ENCODE data around the gene GIN1. TPM values are rescaled to one million over a fixed set of nuclear protein-coding genes. Genes with fewer than 3 reads are reported as not detected.

Gene GIN1
- total RNA-seq, 1 experiment from 2014 or later = 7.9 TPM

- Histone ChIP-seq H3F3A (ENCODE audit: insufficient read depth, low read depth) (peaks cover 5% of the 10 kb centered on the region), H3K4me3 (no peak overlapping the region), H3K4me1 (replicated peaks; ENCODE audit: insufficient read depth) (peaks cover 23% of the 10 kb centered on the region), H3K27ac (no peak overlapping the region), H2AFZ (no peak overlapping the region), H3K27me3 (ENCODE audit: insufficient read depth, low read depth) (no peaks in the 10 kb centered on the region), H3K79me2 (ENCODE audit: low read depth) (peaks cover 37% of the 10 kb centered on the region), H3K4me2 (no peak overlapping the region), H3K9me2 (ENCODE audit: insufficient read depth) (no peaks in the 10 kb centered on the region), H3K9me3 (ENCODE audit: insufficient read depth, low read depth) (no peaks in the 10 kb centered on the region), H3K36me3 (ENCODE audit: low read depth) (no peaks in the 10 kb centered on the region), H4K20me1 (ENCODE audit: insufficient read depth) (no peaks in the 10 kb centered on the region)
- CTCF ChIA-PET = no interaction called here
- no peak for DNase-seq
- POLR2A ChIA-PET (ENCODE audit: unreplicated experiment) = interaction anchor here (0.7 kb wide), 1 partner anchor 212 kb away, joined by 4 read pairs; no protein-coding TSS in a partner anchor
- TF ChIP-seq EZH2 (IDR thresholded peaks at IDR 0.05; ENCODE audit: low read depth) (no peak), CTCF (conservative IDR thresholded peaks at IDR 0.05) (no peak)
- intact Hi-C loops (cut with micrococcal nuclease; ENCODE audit: unreplicated experiment) = no loop called here
- BruUV-seq (replicated peaks) = no TSS peak
Measured at GRCh38 chr5:103114440-103114839, 5.5 kb downstream of the GIN1 start.

GRCh38 chr5:103112910-103113309 lies 7.0 kb downstream of the GIN1 start:
- no peak overlapping the region for H3K27ac ChIP-seq
- no peaks in the 10 kb centered on the region for H3K27me3 ChIP-seq (ENCODE audit: insufficient read depth, low read depth)
- intact Hi-C loops (cut with micrococcal nuclease; ENCODE audit: unreplicated experiment) = no loop called here
- CTCF ChIA-PET = interaction anchor here (0.6 kb wide), 1 partner anchor 22 kb away, joined by 3 read pairs; no protein-coding TSS in a partner anchor
- no peak overlapping the region for H2AFZ ChIP-seq
- DNase-seq = no peak
- H3K4me2 ChIP-seq = no peak overlapping the region
- no peaks in the 10 kb centered on the region for H3K9me3 ChIP-seq (ENCODE audit: insufficient read depth, low read depth)
- no peaks in the 10 kb centered on the region for H3K9me2 ChIP-seq (ENCODE audit: insufficient read depth)
- H3K4me3 ChIP-seq = no peak overlapping the region
- H3K4me1 ChIP-seq (replicated peaks; ENCODE audit: insufficient read depth) = peaks cover 13% of the 10 kb centered on the region; the same call in 1 of the 2 replicates
- POLR2A ChIA-PET (ENCODE audit: unreplicated experiment) = interaction anchor here (0.6 kb wide), 2 partner anchors 22 to 321 kb away, joined by 3 to 4 read pairs; no protein-coding TSS in a partner anchor
- no TSS peak for BruUV-seq (replicated peaks)
- H3F3A ChIP-seq (ENCODE audit: insufficient read depth, low read depth) = no peaks in the 10 kb centered on the region
- no peak for TF ChIP-seq CTCF (conservative IDR thresholded peaks at IDR 0.05)
- TF ChIP-seq EZH2 (IDR thresholded peaks at IDR 0.05; ENCODE audit: low read depth) = no peak
- H4K20me1 ChIP-seq (ENCODE audit: insufficient read depth) = no peaks in the 10 kb centered on the region
- peaks cover 23% of the 10 kb centered on the region for H3K79me2 ChIP-seq (ENCODE audit: low read depth)
- H3K36me3 ChIP-seq (ENCODE audit: low read depth) = no peaks in the 10 kb centered on the region

- Histone ChIP-seq H3K27me3 (ENCODE audit: insufficient read depth, low read depth) (no peaks in the 10 kb centered on the region), H3K36me3 (ENCODE audit: low read depth) (no peaks in the 10 kb centered on the region), H3K4me3 (no peak overlapping the region), H4K20me1 (ENCODE audit: insufficient read depth) (no peaks in the 10 kb centered on the region), H3K4me2 (no peak overlapping the region), H3K79me2 (ENCODE audit: low read depth) (peaks cover 10% of the 10 kb centered on the region; the same call in 1 of the 2 replicates), H3K9me3 (ENCODE audit: insufficient read depth, low read depth) (no peaks in the 10 kb centered on the region), H3K4me1 (replicated peaks; ENCODE audit: insufficient read depth) (0 out of 2 replicates have a peak, but pooled peaks cover 9% of the 10 kb centered on the region), H3F3A (ENCODE audit: insufficient read depth, low read depth) (no peaks in the 10 kb centered on the region), H2AFZ (no peak overlapping the region), H3K9me2 (ENCODE audit: insufficient read depth) (no peaks in the 10 kb centered on the region), H3K27ac (no peak overlapping the region)
- BruUV-seq (replicated peaks) = no TSS peak
- DNase-seq = no peak
- intact Hi-C loops (cut with micrococcal nuclease; ENCODE audit: unreplicated experiment) = no loop called here
- TF ChIP-seq EZH2 (IDR thresholded peaks at IDR 0.05; ENCODE audit: low read depth) (no peak), CTCF (conservative IDR thresholded peaks at IDR 0.05) (no peak)
- ChIA-PET CTCF (no interaction called here), POLR2A (ENCODE audit: unreplicated experiment) (no interaction called here)
Measured at GRCh38 chr5:103111468-103111867, 8.5 kb downstream of the GIN1 start.

Measured in PC-9 (cell line).